Activated CD4-positive, alpha-beta memory T cell treated with anti-CD3 and anti-CD28 coated beads, Interleukin-2, amount 10 ng/mL, durations not matched to agents 7 days and 5 days (primary cell): Measurements from ENCODE around the gene ROPN1L. TPM values are rescaled to one million over a fixed set of nuclear protein-coding genes. Genes with fewer than 3 reads are reported as not detected.

Experiments
- total RNA-seq, 2 experiments: library from RNA; stranded (reverse); gene quantifications; one replicate each; pipeline ENCODE4 v1.2.3, GENCODE V29; 2021

Gene ROPN1L
- total RNA-seq, 2 experiments from 2014 or later: 5.5 to 7.5 TPM

Other genes with a start within 250 kb of the ROPN1L start
- gene ATPSCKMT, start 192.0 kb upstream of the ROPN1L start, total RNA-seq: 10 to 100 TPM; 14.6 to 15.5 TPM
- gene CCT5, start 191.6 kb upstream of the ROPN1L start, total RNA-seq: 100 to 1,000 TPM; 220 to 223 TPM
- 1 to 10 TPM; 1.7 to 2.0 TPM for gene CMBL, start 134.0 kb upstream of the ROPN1L start, total RNA-seq
- gene MARCHF6, start 88.2 kb upstream of the ROPN1L start, total RNA-seq: 100 to 1,000 TPM; 101 to 109 TPM
- gene ANKRD33B, start 122.2 kb downstream of the ROPN1L start, total RNA-seq: 1 to 10 TPM; 9.5 to 9.9 TPM